ENCODE results near the gene ABHD3. TPM values are rescaled to one million over a fixed set of nuclear protein-coding genes. Genes with fewer than 3 reads are reported as not detected.
"Not testable (repeated sequence)": the region's sequence is repeated elsewhere in the genome, so short reads cannot be mapped to it uniquely, and the experiment has no call there.

Gene ABHD3
- polyA plus RNA-seq, 3 donors: 19.6 to 22.7 (median 22.7) TPM

GRCh38 chr18:21669736-21670285 is 34.8 kb downstream of the ABHD3 start:
- no peak for DNase-seq (ENCODE audit: extremely low read depth in 1 of 11, low read depth in 9 of 11, low spot score in 4 of 11)

DNA sequence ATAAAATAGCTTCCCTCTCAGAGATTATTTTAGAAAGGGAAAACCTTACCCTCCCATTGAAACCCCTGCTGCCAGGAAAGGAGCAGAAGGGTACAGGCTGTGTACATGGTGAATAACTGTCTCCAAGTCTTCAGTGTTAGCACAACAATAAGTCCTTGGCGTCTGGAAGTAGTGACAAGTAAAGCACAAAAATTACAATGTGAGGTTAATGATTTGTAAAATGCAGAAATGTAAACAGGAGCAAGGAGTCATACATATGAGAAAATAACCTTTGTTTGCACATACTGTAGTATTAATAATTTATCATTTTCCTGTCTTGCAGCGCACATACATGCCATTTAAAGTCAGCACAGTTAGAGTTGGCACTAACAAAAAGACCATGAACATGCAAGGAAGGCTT is 40.5 kb downstream of the ABHD3 start:
- no peak for DNase-seq (ENCODE audit: extremely low read depth in 1 of 11, low read depth in 9 of 11, low spot score in 4 of 11)

GRCh38 chr18:21663578-21663977 is 41.0 kb downstream of the ABHD3 start:
- DNase-seq (ENCODE audit: extremely low read depth in 1 of 11, low read depth in 9 of 11, low spot score in 4 of 11): no peak

- DNase-seq (ENCODE audit: extremely low read depth in 1 of 11, low read depth in 9 of 11, low spot score in 4 of 11): peak in 1 of 11 donors; percentile 36
Measured at GRCh38 chr18:21662581-21662980, 42.0 kb downstream of the ABHD3 start.

DNA sequence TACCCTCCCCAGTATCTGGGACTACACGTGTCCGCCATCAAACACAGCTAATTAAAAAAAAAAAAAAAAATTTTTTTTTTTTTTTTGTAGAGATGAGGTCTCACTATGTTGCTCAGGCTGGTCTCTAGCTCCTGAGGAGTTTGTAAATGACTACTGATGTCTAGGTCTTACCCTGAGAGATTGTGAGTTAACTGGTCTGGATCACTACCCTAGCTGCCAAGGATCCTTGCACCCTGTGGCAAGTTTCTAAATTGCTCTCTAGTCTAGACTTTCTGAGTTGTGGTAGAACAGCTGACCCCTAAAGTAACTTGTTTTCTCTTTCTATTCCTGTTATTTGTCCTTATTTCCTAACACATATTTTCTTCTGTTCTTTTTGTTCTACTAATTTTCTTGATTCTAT is 44.5 kb downstream of the ABHD3 start:
- DNase-seq (ENCODE audit: extremely low read depth in 1 of 11, low read depth in 9 of 11, low spot score in 4 of 11): no peak

DNA sequence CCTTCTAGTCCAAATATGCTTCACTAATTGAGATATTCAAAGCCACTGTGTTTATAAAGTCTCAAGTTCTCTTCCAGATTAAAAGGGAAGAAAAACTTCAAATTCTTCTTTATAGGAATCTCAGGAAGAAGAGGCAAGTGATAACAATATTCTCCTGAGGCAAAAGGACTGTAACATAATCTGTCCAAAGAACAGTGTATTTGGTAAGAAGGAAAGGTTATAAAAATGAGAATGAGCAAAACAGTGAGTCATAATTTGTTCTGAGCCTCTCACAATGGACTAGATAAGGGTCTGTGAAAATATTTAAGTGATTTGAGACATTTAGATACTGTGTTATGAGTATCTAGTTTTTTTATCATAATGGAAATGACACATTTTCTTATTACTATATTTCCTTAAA is 48.2 kb downstream of the ABHD3 start:
- DNase-seq (ENCODE audit: extremely low read depth in 1 of 11, low read depth in 9 of 11, low spot score in 4 of 11): no peak

DNA sequence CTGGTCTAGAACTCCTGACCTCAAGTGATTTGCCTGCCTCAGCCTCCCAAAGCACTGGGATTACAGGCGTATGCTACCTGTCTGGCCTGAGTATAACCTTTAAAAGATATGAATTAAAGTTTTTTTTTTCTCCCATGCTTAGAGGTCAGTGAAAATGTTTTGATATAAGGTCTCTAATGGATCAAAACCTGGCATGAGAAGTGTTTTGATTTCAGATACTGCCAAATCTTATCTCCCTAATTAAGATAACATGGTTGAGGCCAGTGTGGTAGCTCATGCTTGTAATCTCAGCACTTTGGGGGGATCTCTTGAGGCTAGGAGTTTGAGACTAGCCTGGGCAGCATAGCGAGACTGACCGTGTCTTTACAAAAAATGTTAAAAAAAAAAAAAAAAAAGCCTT is 51.2 kb downstream of the ABHD3 start:
- no peak for DNase-seq (ENCODE audit: extremely low read depth in 1 of 11, low read depth in 9 of 11, low spot score in 4 of 11)

- no peak for DNase-seq (ENCODE audit: extremely low read depth in 1 of 11, low read depth in 9 of 11, low spot score in 4 of 11)
Measured at GRCh38 chr18:21652073-21652472, 52.5 kb downstream of the ABHD3 start.

DNA sequence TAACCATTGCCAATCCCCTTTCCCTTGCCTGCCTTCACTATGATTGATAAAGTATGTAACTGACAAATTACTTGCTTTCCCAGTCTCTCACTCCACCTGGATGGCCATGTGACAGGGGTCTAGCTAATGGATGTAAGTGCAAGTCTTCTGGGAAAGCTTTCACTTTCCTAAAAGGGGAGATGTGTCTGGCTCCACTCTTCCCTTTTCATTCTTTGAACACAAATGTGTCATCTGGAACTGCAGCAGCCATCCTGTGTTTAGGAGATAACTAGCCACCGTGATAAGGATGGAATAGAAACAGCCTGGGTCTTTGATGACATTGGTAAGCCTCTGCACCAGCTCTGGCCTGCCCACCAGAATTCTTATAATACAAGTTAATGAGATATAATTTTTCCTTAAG is 54.3 kb downstream of the ABHD3 start:
- no peak for DNase-seq (ENCODE audit: extremely low read depth in 1 of 11, low read depth in 9 of 11, low spot score in 4 of 11)

GRCh38 chr18:21640375-21640774 is 64.2 kb downstream of the ABHD3 start:
- DNase-seq (ENCODE audit: extremely low read depth in 1 of 11, low read depth in 9 of 11, low spot score in 4 of 11): not testable (repeated sequence)

DNA sequence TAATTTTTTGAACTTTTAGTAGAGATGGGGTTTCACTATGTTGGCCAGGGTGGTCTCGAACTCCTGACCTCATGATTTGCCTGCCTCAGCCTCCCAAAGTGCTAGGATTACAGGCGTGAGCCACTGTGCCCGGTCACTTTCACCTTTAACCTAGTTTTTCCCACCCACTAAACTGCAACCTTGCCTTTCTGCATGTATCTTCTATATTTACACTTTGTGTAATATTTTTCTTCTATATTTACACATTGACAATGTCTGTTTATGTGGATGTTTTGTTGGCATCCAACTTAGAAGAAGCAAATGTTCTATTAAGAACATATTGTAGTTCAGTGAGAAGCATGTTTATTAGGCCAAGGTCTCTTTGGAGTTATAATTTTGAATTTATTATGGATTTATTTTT is 65.8 kb downstream of the ABHD3 start:
- DNase-seq (ENCODE audit: extremely low read depth in 1 of 11, low read depth in 9 of 11, low spot score in 4 of 11): no peak

GRCh38 chr18:21636769-21637168 is 67.8 kb downstream of the ABHD3 start:
- DNase-seq (ENCODE audit: extremely low read depth in 1 of 11, low read depth in 9 of 11, low spot score in 4 of 11): no peak

GRCh38 chr18:21634588-21635199 is 69.9 kb downstream of the ABHD3 start:
- no peak for DNase-seq (ENCODE audit: extremely low read depth in 1 of 11, low read depth in 9 of 11, low spot score in 4 of 11)

- DNase-seq (ENCODE audit: extremely low read depth in 1 of 11, low read depth in 9 of 11, low spot score in 4 of 11): no peak
Measured at GRCh38 chr18:21632393-21632792, 72.2 kb downstream of the ABHD3 start.

DNA sequence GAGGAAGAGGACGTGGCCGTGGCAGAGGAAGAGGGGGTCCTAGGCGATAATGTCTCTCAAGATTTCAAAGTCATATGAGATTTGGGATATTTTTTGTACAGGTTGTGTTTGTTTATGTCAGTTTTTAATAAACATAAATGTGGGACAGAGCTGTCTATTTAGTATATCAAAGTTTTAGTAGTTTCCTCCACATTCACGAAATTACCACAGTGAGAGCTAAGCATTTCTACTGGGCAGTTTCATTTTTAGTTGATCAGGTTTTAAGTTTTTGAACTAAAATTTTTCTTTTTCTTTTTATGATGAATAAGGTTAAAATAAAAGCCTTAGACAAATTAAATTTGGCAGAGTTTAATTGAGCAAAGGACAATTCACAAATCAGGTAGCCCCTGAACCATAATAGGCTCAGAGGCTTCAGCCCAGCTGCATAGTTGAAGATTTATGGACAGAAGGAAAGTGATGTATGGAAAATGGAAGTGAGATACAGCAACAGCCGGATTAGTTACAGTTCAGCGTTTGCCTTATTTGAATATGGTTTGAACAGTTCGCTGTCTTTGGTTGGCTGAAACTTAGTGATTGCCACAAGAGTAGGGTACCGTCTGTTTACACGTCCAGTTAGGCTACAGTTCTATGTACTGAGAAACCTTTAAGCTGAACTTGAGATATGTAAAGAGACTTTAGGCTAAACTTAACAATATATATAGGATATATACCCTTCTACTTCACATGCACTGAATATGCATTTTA is 75.3 kb downstream of the ABHD3 start:
- DNase-seq (ENCODE audit: extremely low read depth in 1 of 11, low read depth in 9 of 11, low spot score in 4 of 11): no peak

DNA sequence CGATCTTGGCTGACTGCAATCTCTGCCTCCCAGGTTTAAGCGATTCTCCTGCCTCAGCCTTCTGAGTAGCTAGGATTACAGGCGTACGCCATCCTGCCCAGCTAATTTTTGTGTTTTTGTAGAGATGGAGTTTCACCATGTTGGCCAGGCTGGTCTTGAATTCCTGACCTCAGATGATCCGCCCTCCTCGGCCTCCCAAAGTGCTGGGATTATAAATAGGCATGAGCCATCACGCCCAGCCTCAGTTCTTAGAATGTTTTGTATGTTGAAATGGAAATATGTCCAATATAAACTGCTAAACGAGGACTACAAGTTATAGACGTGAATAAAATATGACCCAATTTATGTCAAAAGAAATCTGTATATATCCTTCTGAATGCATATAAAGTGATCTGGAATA is 82.9 kb downstream of the ABHD3 start:
- not testable (repeated sequence) for DNase-seq (ENCODE audit: extremely low read depth in 1 of 11, low read depth in 9 of 11, low spot score in 4 of 11)

DNA sequence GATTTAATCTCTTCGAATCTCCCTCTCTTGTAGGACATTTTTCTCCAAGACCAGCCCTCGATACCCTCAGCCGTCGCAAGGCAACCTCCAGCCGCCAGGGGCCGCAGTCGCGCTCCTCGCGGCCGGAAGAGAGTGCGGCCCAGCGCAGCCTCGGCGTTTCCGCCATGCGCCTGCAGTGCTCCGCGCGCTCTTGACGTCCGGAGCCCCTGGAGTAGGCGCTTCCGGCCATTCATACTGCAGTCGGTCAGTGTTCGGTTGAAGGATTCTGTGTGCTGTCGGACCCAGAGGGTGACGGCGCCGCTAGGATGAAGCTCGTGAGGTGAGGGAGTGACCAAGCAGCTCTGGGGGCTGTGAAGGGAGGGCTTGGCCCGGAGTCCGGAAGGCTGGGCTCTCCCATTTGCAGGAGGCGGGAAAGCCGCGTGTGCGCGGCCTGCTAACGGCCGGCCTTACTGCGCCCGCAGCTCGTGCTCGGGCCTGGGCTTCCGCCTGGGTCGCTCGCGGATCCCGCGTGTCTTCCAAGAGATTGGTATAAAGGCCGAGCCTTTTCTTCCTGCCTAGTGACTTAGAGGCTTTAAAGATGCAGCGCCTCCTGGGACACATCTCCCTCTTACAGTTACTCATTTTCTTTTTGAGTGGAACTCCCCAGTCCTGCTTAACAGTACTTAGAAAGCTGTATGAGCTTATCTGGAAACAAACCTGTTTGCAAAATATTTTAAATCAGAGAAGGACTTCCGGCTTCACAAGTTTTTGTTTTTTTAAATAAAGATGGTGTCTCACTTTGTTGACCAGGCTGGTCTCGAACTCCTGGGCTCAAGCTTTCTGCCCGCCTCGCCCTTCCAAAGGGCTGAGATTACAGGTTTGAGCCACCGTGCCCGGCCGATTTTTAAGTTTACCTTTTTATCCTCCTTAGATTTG is 92.2 kb downstream of the ABHD3 start, which contains the start of gene SNRPD1:
TSS of gene SNRPD1 (plus strand) at position 190 of the 915 bp plus-strand sequence. CDS start at position 306, 116 bp downstream.
- DNase-seq (ENCODE audit: extremely low read depth in 1 of 11, low read depth in 9 of 11, low spot score in 4 of 11): peak; percentile 74 to 91 (median 87)

DNA sequence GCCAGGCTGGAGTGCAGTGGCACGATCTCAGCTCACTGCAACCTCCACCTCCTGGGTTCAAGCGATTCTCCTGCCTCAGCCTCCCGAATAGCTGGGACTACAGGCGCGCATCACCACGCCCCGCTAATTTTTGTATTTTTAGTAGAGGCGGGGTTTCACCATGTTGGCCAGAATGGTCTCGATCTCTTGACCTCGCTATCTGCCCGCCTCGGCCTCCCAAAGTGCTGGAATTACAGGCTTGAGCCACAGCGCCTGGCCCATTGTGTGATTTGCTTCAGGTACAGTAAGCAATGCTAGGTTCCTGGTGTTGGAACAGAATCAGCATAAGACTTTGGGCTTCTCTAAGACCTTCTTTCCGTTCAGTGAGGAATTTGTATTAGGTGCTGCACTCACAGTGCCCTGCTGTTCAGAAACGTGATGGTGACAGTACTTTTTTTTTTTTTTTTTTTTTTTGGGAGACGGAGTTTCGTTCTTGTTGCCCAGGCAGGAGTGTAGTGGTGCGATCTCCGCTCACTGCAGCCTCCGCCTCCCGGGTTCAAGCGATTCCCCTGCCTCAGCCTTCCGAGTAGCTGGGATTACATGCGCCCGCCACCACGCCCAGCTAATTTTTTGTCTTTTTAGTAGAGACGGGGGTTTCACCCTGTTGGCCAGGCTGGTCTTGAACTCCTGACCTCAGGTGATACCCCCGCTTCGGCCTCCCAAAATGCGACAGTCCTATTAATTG is 93.0 kb downstream of the ABHD3 start:
- not testable (repeated sequence) for DNase-seq (ENCODE audit: extremely low read depth in 1 of 11, low read depth in 9 of 11, low spot score in 4 of 11)

DNA sequence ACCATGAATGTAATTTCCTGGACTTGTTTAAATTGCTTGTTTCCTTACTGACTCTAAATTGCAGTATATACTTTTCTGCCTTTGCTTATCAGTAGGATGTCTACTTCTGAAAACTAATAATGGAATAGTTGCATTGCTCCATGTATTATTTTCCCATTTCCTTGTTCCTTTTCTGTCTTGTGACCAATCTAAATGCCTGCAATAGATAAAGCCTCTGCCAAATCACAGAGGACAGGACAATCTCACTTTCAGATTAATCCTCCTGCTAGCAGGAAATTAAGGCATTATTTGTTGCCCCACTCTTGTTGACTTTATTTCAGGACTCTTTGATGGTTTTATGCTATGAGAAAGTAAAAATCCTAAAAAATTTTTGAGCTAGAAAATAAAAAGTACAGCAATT is 99.4 kb downstream of the ABHD3 start:
- no peak for DNase-seq (ENCODE audit: extremely low read depth in 1 of 11, low read depth in 9 of 11, low spot score in 4 of 11)
